Nephron progenitor cell (in vitro differentiated cells): ENCODE data around the gene SUN2.

Source experiments
- DNase-seq: peaks from one replicate; pipeline ENCODE4 v3.0.0; 2021
- H3K27ac Mint-ChIP-seq: 2 replicates; pipeline ENCODE4 v1.8.0; 2021; ENCODE audit warnings: mild to moderate bottlenecking, moderate library complexity, mixed read lengths
- H3K27me3 Mint-ChIP-seq: 2 replicates; pipeline ENCODE4 v1.8.0; 2021; ENCODE audit warnings: mild to moderate bottlenecking, low read depth, mixed read lengths; ENCODE audit not compliant: poor library complexity
- H3K36me3 Mint-ChIP-seq: 2 replicates; pipeline ENCODE4 v1.8.0; 2021; ENCODE audit warnings: low read depth, mixed read lengths
- H3K4me1 Mint-ChIP-seq: 2 replicates; pipeline ENCODE4 v1.8.0; 2021; ENCODE audit warnings: mixed read lengths
- H3K4me3 Mint-ChIP-seq: 2 replicates; pipeline ENCODE4 v1.8.0; 2021; ENCODE audit warnings: mild to moderate bottlenecking, moderate library complexity, mixed read lengths
- H3K9me3 Mint-ChIP-seq: 2 replicates; pipeline ENCODE4 v1.8.0; 2021; ENCODE audit warnings: mild to moderate bottlenecking, moderate library complexity, mixed read lengths
- TF ChIP-seq, protein P1 (sequence below): fragments of 200-600 bp; sonication (generic); IDR thresholded peaks from 2 replicates; pipeline ENCODE4 v1.5.0; 2021; ENCODE audit warnings: antibody characterized with exemption

Gene SUN2

DNA sequence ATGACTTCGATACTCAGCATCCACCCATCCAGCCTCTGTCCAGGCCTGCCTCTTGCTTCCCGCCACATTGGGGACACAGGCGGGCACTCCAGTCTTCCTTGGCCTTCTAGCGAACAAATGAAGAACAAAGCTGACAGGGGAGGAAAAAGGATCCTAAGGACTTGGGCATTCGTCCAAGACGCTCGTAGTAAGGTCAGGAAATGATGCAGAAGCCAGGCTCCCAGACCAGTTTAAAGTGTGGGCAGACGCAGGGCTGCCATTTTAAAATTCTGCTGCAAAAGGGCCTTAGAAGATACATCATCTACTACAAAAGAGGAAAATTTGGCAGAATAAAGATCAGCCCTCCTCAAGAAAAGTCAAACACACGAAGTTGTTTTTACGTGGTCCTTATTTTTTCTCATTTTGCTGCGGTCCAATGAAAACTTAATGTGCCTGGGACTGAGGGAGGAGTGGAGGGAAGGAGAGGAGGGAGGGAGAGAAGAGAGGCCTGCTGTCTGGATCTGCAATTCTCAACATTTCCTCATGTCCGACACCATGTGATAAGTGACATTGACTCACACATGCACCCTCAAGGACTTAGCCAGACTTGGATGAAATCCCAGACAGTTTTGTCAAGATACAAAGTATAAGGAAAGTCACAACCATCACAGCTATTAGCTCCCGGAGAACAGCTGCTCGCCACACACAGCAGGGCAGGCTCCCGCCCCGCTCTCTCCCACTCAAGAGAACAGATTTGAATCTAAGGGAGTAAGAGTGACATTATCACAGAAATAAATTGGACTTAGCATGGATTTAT is 32.4 kb upstream of the SUN2 start:
- DNase-seq: no peak
- TF ChIP-seq, protein P1, sequence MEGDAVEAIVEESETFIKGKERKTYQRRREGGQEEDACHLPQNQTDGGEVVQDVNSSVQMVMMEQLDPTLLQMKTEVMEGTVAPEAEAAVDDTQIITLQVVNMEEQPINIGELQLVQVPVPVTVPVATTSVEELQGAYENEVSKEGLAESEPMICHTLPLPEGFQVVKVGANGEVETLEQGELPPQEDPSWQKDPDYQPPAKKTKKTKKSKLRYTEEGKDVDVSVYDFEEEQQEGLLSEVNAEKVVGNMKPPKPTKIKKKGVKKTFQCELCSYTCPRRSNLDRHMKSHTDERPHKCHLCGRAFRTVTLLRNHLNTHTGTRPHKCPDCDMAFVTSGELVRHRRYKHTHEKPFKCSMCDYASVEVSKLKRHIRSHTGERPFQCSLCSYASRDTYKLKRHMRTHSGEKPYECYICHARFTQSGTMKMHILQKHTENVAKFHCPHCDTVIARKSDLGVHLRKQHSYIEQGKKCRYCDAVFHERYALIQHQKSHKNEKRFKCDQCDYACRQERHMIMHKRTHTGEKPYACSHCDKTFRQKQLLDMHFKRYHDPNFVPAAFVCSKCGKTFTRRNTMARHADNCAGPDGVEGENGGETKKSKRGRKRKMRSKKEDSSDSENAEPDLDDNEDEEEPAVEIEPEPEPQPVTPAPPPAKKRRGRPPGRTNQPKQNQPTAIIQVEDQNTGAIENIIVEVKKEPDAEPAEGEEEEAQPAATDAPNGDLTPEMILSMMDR: no peak
- Mint-ChIP-seq H3K36me3 (peaks cover 5% of the 10 kb centered on the region), H3K27ac (peak overlapping the region; percentile 66), H3K27me3 (no peaks in the 10 kb centered on the region), H3K9me3 (no peaks in the 10 kb centered on the region), H3K4me3 (no peak overlapping the region), H3K4me1 (peaks cover 18% of the 10 kb centered on the region)

DNA sequence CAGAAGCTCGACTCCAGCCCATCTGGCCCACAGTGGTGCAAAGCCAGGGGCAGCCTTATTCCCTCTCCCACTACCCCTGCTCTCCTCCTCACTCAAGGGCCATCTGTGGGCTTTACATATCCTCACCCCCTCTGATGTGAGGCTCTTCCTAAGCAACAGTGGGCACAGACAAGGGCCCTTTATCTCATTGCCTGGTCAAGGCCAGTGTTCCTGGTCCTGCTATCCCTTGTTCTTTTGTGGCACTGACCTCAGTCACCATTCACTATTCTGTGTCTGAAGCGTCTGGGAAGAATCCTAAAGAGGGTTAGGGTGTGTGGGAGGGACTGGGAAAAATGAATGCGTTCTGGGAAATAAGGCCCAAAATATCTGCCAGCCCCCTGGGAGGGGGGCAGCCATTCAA is 30.8 kb upstream of the SUN2 start:
- Mint-ChIP-seq H3K4me1 (peaks cover 29% of the 10 kb centered on the region), H3K9me3 (no peaks in the 10 kb centered on the region), H3K27me3 (no peaks in the 10 kb centered on the region), H3K36me3 (peaks cover 13% of the 10 kb centered on the region), H3K4me3 (no peak overlapping the region), H3K27ac (no peak overlapping the region)
- no peak for DNase-seq
- TF ChIP-seq, protein P1: no peak

DNA sequence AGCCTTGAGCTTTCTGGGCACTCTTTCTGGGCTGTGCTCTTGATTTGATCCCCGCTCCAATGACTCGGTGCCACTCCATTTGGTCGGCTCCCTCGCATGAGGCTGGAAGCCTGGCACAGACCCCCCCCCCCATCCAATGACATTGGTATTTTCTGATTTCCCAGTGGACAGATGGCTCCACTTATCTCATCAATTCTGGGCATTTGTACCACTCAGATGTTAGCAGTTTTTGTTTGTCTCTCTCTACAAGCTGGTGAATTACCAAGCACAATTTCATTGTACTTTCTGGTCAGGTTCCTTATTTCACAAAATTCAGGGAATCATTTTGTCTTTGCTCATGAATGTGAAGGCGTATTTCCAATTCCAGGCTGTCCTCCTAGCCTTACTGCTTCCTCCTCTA is 29.1 kb upstream of the SUN2 start:
- peaks cover 17% of the 10 kb centered on the region for H3K36me3 Mint-ChIP-seq
- H3K27me3 Mint-ChIP-seq: no peaks in the 10 kb centered on the region
- TF ChIP-seq, protein P1: no peak
- no peaks in the 10 kb centered on the region for H3K9me3 Mint-ChIP-seq
- no peak overlapping the region for H3K27ac Mint-ChIP-seq
- H3K4me3 Mint-ChIP-seq: no peak overlapping the region
- no peak for DNase-seq
- H3K4me1 Mint-ChIP-seq: peaks cover 29% of the 10 kb centered on the region

DNA sequence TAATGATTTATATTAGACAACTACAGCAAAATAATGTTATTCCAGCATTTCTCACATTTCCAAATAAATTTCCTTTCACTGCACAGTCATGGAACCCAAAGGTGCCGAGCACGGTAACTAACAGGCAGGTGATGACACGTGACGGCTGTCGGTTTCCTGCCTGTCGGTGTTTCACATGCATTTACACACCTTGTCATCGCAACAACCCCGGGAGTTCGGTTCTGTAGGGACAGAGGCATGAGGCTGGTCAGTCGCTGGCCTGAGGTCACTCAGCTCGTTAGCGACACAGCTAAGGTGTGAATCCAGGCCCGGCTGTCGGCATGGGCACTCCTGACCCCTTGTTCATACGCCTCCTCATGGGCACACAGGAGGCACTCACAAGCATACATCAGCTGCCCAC is 28.2 kb upstream of the SUN2 start:
- DNase-seq: no peak
- Mint-ChIP-seq H3K4me3 (no peak overlapping the region), H3K36me3 (peaks cover 25% of the 10 kb centered on the region), H3K4me1 (peaks cover 29% of the 10 kb centered on the region), H3K27me3 (no peaks in the 10 kb centered on the region), H3K27ac (no peak overlapping the region), H3K9me3 (no peaks in the 10 kb centered on the region)
- TF ChIP-seq, protein P1: no peak

DNA sequence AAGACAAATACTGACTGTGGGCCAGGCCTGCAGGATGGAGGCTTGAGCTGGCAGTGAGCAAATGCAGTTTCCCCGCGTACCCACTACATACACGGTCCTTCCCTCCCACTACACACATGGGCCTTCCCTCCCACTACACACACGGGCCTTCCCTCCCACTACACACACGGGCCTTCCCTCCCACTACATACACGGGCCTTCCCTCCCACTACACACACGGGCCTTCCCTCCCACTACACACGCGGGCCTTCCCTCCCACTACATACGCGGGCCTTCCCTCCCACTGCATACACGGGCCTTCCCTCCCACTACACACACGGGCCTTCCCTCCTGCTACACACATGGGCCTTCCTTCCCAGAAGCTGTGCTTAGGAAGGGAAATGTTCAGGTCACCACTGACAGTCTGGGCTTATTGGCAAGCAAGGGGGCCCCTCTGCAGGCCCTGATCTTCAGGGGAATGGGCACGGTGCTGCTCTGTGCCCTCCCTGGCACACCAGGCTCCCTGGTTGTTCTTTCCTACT is 27.4 kb upstream of the SUN2 start:
- Mint-ChIP-seq H3K36me3 (peaks cover 31% of the 10 kb centered on the region), H3K4me3 (peak overlapping the region; percentile 44), H3K27me3 (no peaks in the 10 kb centered on the region), H3K4me1 (peaks cover 29% of the 10 kb centered on the region), H3K27ac (peak overlapping the region; percentile 94), H3K9me3 (no peaks in the 10 kb centered on the region)
- TF ChIP-seq, protein P1: no peak
- no peak for DNase-seq
